ENCODE results near the gene EI24. TPM values are rescaled to one million over a fixed set of nuclear protein-coding genes. Genes with fewer than 3 reads are reported as not detected.

Gene EI24
- total RNA-seq, 1 experiment from 2014 or later: 151 TPM

DNA sequence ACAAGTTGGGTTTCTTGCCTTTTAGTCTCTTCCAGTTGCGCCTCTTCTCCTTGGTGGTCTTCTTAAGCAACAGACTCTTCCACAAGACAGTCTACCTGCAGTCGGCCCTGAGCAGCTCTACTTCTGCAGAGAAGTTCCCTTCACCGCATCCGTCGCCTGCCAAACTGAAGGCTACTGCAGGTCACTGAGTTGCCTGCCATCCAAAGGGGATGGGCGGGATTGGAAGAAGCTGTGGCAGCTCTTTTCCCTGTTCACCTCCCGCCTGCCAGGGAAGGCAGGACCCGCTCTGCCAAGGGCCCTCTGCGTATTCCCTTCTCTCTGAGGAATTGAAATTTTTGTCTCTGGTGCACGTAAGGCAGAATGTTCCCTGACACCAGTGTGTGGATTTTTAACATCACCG is 14.2 kb downstream of the EI24 start:
- H3K9me3 Mint-ChIP-seq: no peaks in the 10 kb centered on the region
- Histone ChIP-seq H3K9ac (ENCODE audit: extremely low read depth, insufficient read length, low read length) (no peak overlapping the region), H3K79me2 (ENCODE audit: insufficient read depth, low read length) (no peaks in the 10 kb centered on the region), H3T11ph (ENCODE audit: low read length) (no peak overlapping the region), H4K91ac (ENCODE audit: insufficient read length, low read depth, low read length) (no peak overlapping the region), H3K27me3 (ENCODE audit: insufficient read depth, low read length) (no peaks in the 10 kb centered on the region), H3K56ac (ENCODE audit: insufficient read length, low read depth, low read length) (no peak overlapping the region), H3K79me1 (ENCODE audit: insufficient read depth, low read depth, low read length, poor library complexity, severe bottlenecking) (no peaks in the 10 kb centered on the region), H2BK20ac (ENCODE audit: low read depth, low read length, poor library complexity, severe bottlenecking) (no peak overlapping the region), H3K4me2 (ENCODE audit: insufficient read depth, insufficient read length, low read length) (no peak overlapping the region), H3K4me1 (ENCODE audit: insufficient read depth, low read length) (no peaks in the 10 kb centered on the region), H3K14ac (ENCODE audit: insufficient read depth, low read length) (no peak overlapping the region), H2AFZ (ENCODE audit: low read length) (no peak overlapping the region), H3K27ac (ENCODE audit: insufficient read length, low read depth, low read length) (no peak overlapping the region), H4K8ac (replicated peaks; ENCODE audit: insufficient read length, low read depth, low read length) (no peak overlapping the region), H2BK15ac (ENCODE audit: low read depth, low read length) (no peak overlapping the region), H4K20me1 (ENCODE audit: control insufficient read depth, insufficient read depth, insufficient read length) (no peaks in the 10 kb centered on the region), H2BK12ac (ENCODE audit: insufficient read length, low read depth, low read length) (no peak overlapping the region), H2AK5ac (ENCODE audit: insufficient read length, low read length) (no peak overlapping the region), H3K23ac (ENCODE audit: insufficient read length, low read depth, low read length) (no peak overlapping the region), H2BK120ac (ENCODE audit: low read depth, low read length, poor library complexity, severe bottlenecking) (no peak overlapping the region), H3K9me3 (ENCODE audit: control insufficient read depth, low read depth, low read length) (no peaks in the 10 kb centered on the region), H3K4ac (ENCODE audit: low read depth, low read length) (no peak overlapping the region), H2BK5ac (ENCODE audit: insufficient read length, low read length) (no peak overlapping the region), H4K5ac (ENCODE audit: insufficient read length, low read depth, low read length) (no peak overlapping the region), H3K18ac (ENCODE audit: insufficient read length, low read depth, low read length) (no peak overlapping the region), H3K23me2 (ENCODE audit: insufficient read length, low read depth, low read length, poor library complexity, severe bottlenecking) (no peaks in the 10 kb centered on the region)
- no peak overlapping the region for H3K4me3 Mint-ChIP-seq
- H3K36me3 Mint-ChIP-seq (ENCODE audit: insufficient read depth in 1 of 3, low read depth in 3 of 3): peaks cover 25 to 55% (median 53%) of the 10 kb centered on the region in 3 experiments; a peak in 6 of 7 replicates
- no peak for DNase-seq
- TF ChIP-seq, protein P1, sequence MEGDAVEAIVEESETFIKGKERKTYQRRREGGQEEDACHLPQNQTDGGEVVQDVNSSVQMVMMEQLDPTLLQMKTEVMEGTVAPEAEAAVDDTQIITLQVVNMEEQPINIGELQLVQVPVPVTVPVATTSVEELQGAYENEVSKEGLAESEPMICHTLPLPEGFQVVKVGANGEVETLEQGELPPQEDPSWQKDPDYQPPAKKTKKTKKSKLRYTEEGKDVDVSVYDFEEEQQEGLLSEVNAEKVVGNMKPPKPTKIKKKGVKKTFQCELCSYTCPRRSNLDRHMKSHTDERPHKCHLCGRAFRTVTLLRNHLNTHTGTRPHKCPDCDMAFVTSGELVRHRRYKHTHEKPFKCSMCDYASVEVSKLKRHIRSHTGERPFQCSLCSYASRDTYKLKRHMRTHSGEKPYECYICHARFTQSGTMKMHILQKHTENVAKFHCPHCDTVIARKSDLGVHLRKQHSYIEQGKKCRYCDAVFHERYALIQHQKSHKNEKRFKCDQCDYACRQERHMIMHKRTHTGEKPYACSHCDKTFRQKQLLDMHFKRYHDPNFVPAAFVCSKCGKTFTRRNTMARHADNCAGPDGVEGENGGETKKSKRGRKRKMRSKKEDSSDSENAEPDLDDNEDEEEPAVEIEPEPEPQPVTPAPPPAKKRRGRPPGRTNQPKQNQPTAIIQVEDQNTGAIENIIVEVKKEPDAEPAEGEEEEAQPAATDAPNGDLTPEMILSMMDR (conservative IDR thresholded peaks at IDR 0.05): no peak
- no peaks in the 10 kb centered on the region for H3K27me3 Mint-ChIP-seq (ENCODE audit: low read depth)
- 0 out of 7 replicates have a peak overlapping the region, but pooled peaks of 1 of the 3 experiments have one; percentile 1 for H3K27ac Mint-ChIP-seq
- no CpG with 5 or more reads among the region's 11 CpGs for WGBS (ENCODE audit: extremely low coverage, insufficient read length, low lambda C conversion rate)
- peaks cover 0 to 4% of the 10 kb centered on the region in 2 experiments; a peak in 2 of 4 replicates for H3K4me1 Mint-ChIP-seq

Measured in H9 (cell line).